ENCODE measurements around the gene POFUT1.
"Not testable (repeated sequence)": the region's sequence is repeated elsewhere in the genome, so short reads cannot be mapped to it uniquely, and the experiment has no call there.

The POFUT1 gene

GRCh38 chr20:32275163-32275562, 67.5 kb downstream of the POFUT1 start:
- H3K9ac ChIP-seq (ENCODE audit: low read depth, low read length); H3K36me3 ChIP-seq (ENCODE audit: insufficient read depth, low read length); H3K4me3 ChIP-seq (ENCODE audit: low read length); H3K4me2 ChIP-seq (ENCODE audit: low read length); H3K9me3 ChIP-seq (replicated peaks; ENCODE audit: low read length): not testable (repeated sequence)
- H3K27me3 ChIP-seq (ENCODE audit: control insufficient read depth, insufficient read depth, low read length) = peaks cover 13% of the 10 kb centered on the region
- peaks cover 12% of the 10 kb centered on the region for H3K4me1 ChIP-seq (ENCODE audit: control insufficient read depth, insufficient read depth, low read length)

- peak within 1 kb of the TSS; percentile 89 for H3K9ac ChIP-seq (ENCODE audit: low read depth, low read length)
- peaks cover 6% of the 10 kb centered on the region for H3K27me3 ChIP-seq (ENCODE audit: control insufficient read depth, insufficient read depth, low read length)
- peaks cover 2% of the 10 kb centered on the region for H3K36me3 ChIP-seq (ENCODE audit: insufficient read depth, low read length)
- H3K9me3 ChIP-seq (replicated peaks; ENCODE audit: low read length) = no peaks in the 10 kb centered on the region
- H3K4me3 ChIP-seq (ENCODE audit: low read length) = peak within 1 kb of the TSS; percentile 93
- peak within 1 kb of the TSS; percentile 98 for H3K4me2 ChIP-seq (ENCODE audit: low read length)
- H3K4me1 ChIP-seq (ENCODE audit: control insufficient read depth, insufficient read depth, low read length) = peaks cover 12% of the 10 kb centered on the region
These were observed 69.9 kb downstream of the POFUT1 start, which contains the start of gene KIF3B for GRCh38 chr20:32277361-32278198. Gene KIF3B (plus strand): TSS chr20:32277651. CDS start chr20:32309778, 32,127 bp downstream.

DNA sequence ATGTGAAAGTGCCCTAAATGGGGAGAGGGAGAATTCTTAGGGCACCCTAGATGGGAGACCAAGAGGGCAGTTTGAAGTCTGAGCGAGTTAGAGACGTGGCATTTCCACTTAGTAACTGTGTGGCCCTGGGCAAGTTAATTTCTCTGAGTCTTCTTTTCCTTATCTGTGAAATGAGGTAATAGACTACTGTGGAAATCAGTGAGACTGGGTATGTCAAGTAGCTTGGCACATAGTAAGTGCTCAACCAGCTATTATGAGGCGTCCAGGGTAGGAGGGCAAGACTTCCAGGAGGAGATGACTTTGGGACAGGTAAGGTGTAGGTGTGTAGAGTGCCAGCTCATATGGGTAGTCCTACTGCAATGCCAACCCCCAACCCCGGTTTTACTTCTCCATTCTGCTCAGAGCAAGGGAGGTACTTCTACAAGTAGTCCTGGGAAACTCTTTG, 70.5 kb downstream of the POFUT1 start:
- peak overlapping the region; percentile 89 for H3K9ac ChIP-seq (ENCODE audit: low read depth, low read length)
- H3K9me3 ChIP-seq (replicated peaks; ENCODE audit: low read length) = no peaks in the 10 kb centered on the region
- peaks cover 2% of the 10 kb centered on the region for H3K36me3 ChIP-seq (ENCODE audit: insufficient read depth, low read length)
- H3K4me1 ChIP-seq (ENCODE audit: control insufficient read depth, insufficient read depth, low read length) = peaks cover 12% of the 10 kb centered on the region
- peak overlapping the region; percentile 93 for H3K4me3 ChIP-seq (ENCODE audit: low read length)
- H3K4me2 ChIP-seq (ENCODE audit: low read length) = peak overlapping the region; percentile 91
- peaks cover under 1% of the 10 kb centered on the region for H3K27me3 ChIP-seq (ENCODE audit: control insufficient read depth, insufficient read depth, low read length)

- H3K4me1 ChIP-seq (ENCODE audit: control insufficient read depth, insufficient read depth, low read length) = peaks cover 18% of the 10 kb centered on the region
- no peak overlapping the region for H3K4me3 ChIP-seq (ENCODE audit: low read length)
- H3K4me2 ChIP-seq (ENCODE audit: low read length) = no peak overlapping the region
- H3K27me3 ChIP-seq (ENCODE audit: control insufficient read depth, insufficient read depth, low read length) = no peaks in the 10 kb centered on the region
- no peak overlapping the region for H3K9ac ChIP-seq (ENCODE audit: low read depth, low read length)
- no peaks in the 10 kb centered on the region for H3K9me3 ChIP-seq (replicated peaks; ENCODE audit: low read length)
- H3K36me3 ChIP-seq (ENCODE audit: insufficient read depth, low read length) = peaks cover 2% of the 10 kb centered on the region
These were observed 74.0 kb downstream of the POFUT1 start for GRCh38 chr20:32281711-32282110.

GRCh38 chr20:32282461-32282860, 74.8 kb downstream of the POFUT1 start:
- no peaks in the 10 kb centered on the region for H3K27me3 ChIP-seq (ENCODE audit: control insufficient read depth, insufficient read depth, low read length)
- H3K9ac ChIP-seq (ENCODE audit: low read depth, low read length) = no peak overlapping the region
- H3K4me3 ChIP-seq (ENCODE audit: low read length) = no peak overlapping the region
- H3K36me3 ChIP-seq (ENCODE audit: insufficient read depth, low read length) = peaks cover 2% of the 10 kb centered on the region
- H3K9me3 ChIP-seq (replicated peaks; ENCODE audit: low read length) = no peaks in the 10 kb centered on the region
- H3K4me1 ChIP-seq (ENCODE audit: control insufficient read depth, insufficient read depth, low read length) = peaks cover 13% of the 10 kb centered on the region
- H3K4me2 ChIP-seq (ENCODE audit: low read length) = no peak overlapping the region

DNA sequence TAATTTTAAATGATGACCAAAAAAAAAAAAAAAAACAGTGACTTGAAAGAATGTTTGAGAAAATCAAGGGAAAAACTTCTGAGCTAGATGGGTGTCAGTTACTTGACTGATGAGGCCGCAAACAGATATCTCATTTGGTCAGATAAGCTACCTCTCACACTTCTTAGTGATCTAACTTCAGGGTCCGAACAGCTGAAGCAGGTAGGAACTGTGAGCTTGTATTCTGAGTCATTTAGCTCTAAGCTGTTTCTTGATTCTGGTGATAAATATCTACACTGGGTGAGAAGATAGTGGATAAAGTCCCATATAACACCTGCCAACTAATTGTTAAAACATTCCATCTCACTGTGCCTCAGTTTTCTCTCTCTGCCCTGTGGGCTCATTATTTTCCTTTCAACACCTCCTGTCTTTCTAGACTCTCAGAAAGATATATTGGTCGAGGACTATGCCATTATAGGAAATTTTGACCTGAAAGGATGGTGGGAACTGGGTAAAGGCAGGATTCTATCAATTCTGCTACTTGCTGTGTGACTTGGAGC, 77.5 kb downstream of the POFUT1 start:
- no peaks in the 10 kb centered on the region for H3K9me3 ChIP-seq (replicated peaks; ENCODE audit: low read length)
- no peaks in the 10 kb centered on the region for H3K27me3 ChIP-seq (ENCODE audit: control insufficient read depth, insufficient read depth, low read length)
- H3K4me2 ChIP-seq (ENCODE audit: low read length) = no peak overlapping the region
- H3K36me3 ChIP-seq (ENCODE audit: insufficient read depth, low read length) = peaks cover 2% of the 10 kb centered on the region
- H3K4me3 ChIP-seq (ENCODE audit: low read length) = no peak overlapping the region
- peaks cover 6% of the 10 kb centered on the region for H3K4me1 ChIP-seq (ENCODE audit: control insufficient read depth, insufficient read depth, low read length)
- no peak overlapping the region for H3K9ac ChIP-seq (ENCODE audit: low read depth, low read length)

DNA sequence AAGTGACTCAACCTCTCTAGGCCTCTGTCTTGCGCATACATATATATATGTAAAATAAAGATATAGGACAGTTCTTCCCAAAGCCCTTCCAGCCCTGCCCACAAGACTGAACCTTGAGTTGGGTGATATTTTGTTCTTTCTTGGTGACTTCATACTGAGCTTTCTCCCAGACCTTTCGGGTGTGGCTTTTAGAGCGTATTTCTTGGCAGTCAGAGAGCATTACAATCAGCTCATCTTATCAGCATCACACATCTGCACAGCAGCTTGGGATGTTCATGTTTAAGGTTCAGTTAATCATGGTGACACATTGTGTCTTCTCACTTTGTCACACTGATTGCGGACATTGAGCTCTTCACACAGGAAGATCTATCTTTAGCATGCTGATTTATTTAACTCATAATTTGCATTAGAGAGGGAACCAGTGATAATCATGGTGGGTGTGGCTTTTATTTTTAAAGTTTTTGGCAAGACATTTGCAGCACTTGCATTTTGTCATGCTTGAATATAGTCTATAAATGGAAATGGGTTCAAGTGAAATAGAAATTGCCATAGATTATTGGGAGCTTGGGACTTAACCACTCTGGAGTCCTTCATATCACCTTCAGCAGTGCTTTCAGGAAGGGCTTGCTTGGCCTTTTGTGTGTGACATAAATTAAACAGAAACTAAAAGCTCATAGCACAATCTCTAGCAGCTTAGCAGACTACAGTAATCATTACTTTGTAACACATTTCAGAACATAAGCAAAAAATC, 78.1 kb downstream of the POFUT1 start:
- H3K36me3 ChIP-seq (ENCODE audit: insufficient read depth, low read length) = peaks cover 2% of the 10 kb centered on the region
- H3K27me3 ChIP-seq (ENCODE audit: control insufficient read depth, insufficient read depth, low read length) = no peaks in the 10 kb centered on the region
- no peak overlapping the region for H3K9ac ChIP-seq (ENCODE audit: low read depth, low read length)
- no peaks in the 10 kb centered on the region for H3K9me3 ChIP-seq (replicated peaks; ENCODE audit: low read length)
- no peak overlapping the region for H3K4me3 ChIP-seq (ENCODE audit: low read length)
- H3K4me1 ChIP-seq (ENCODE audit: control insufficient read depth, insufficient read depth, low read length) = peaks cover 6% of the 10 kb centered on the region
- H3K4me2 ChIP-seq (ENCODE audit: low read length) = no peak overlapping the region

- Histone ChIP-seq H3K36me3 (ENCODE audit: insufficient read depth, low read length) (no peaks in the 10 kb centered on the region), H3K4me3 (ENCODE audit: low read length) (no peak overlapping the region), H3K9me3 (replicated peaks; ENCODE audit: low read length) (no peaks in the 10 kb centered on the region), H3K4me2 (ENCODE audit: low read length) (no peak overlapping the region), H3K9ac (ENCODE audit: low read depth, low read length) (no peak overlapping the region), H3K4me1 (ENCODE audit: control insufficient read depth, insufficient read depth, low read length) (peaks cover 6% of the 10 kb centered on the region), H3K27me3 (ENCODE audit: control insufficient read depth, insufficient read depth, low read length) (no peaks in the 10 kb centered on the region)
These were observed 79.6 kb downstream of the POFUT1 start for GRCh38 chr20:32287231-32287638.

Measured in skeletal muscle satellite cell (primary cell).